GDM1 (cell line): ENCODE data around the gene FMN2.

ENCODE experiments used
- DNase-seq: peaks from one replicate; lab custom pipeline; 2025; lab: John Stamatoyannopoulos, UW

Gene FMN2

GRCh38 chr1:240091614-240092300, at the start of gene FMN2:
TSS of gene FMN2 (plus strand) at chr1:240091883. CDS start at chr1:240092110, 227 bp downstream.
- DNase-seq = no peak

- no peak for DNase-seq
These were observed 47.1 kb upstream of the FMN2 start for GRCh38 chr1:240044620-240045019.

GRCh38 chr1:240046000-240046399, 45.7 kb upstream of the FMN2 start:
- DNase-seq = no peak

- no peak for DNase-seq
These were observed 37.5 kb upstream of the FMN2 start for GRCh38 chr1:240054109-240054701.

GRCh38 chr1:240055936-240056335, 35.7 kb upstream of the FMN2 start:
- no peak for DNase-seq

- no peak for DNase-seq
These were observed 35.3 kb upstream of the FMN2 start for GRCh38 chr1:240056350-240056749.

- no peak for DNase-seq
These were observed 33.6 kb upstream of the FMN2 start for GRCh38 chr1:240058049-240058448.

- no peak for DNase-seq
These were observed 22.7 kb upstream of the FMN2 start for GRCh38 chr1:240068961-240069360.

GRCh38 chr1:240070188-240070587, 21.5 kb upstream of the FMN2 start:
- no peak for DNase-seq

- DNase-seq = no peak
These were observed 18.6 kb upstream of the FMN2 start for GRCh38 chr1:240073097-240073496.

GRCh38 chr1:240074422-240074821, 17.3 kb upstream of the FMN2 start:
- DNase-seq = no peak

GRCh38 chr1:240074908-240075307, 16.8 kb upstream of the FMN2 start:
- no peak for DNase-seq

- DNase-seq = no peak
These were observed 7.3 kb upstream of the FMN2 start for GRCh38 chr1:240084337-240084736.

- DNase-seq = no peak
These were observed 6.9 kb upstream of the FMN2 start for GRCh38 chr1:240084749-240085148.

GRCh38 chr1:240086726-240087125, 5.0 kb upstream of the FMN2 start:
- DNase-seq = no peak

- DNase-seq = no peak
These were observed 1.7 kb upstream of the FMN2 start for GRCh38 chr1:240090014-240090413.

GRCh38 chr1:240090957-240091600, 604 bp upstream of the FMN2 start:
- DNase-seq = no peak

GRCh38 chr1:240092301-240093119, 827 bp downstream of the FMN2 start:
- DNase-seq = no peak

GRCh38 chr1:240093120-240093961, 1.7 kb downstream of the FMN2 start:
- no peak for DNase-seq

- no peak for DNase-seq
These were observed 2.5 kb downstream of the FMN2 start for GRCh38 chr1:240094041-240094722.

GRCh38 chr1:240096974-240097373, 5.3 kb downstream of the FMN2 start:
- no peak for DNase-seq
